HepG2 (cell line): Measurements from ENCODE around the gene INO80B. TPM values are rescaled to one million over a fixed set of nuclear protein-coding genes. Genes with fewer than 3 reads are reported as not detected.
A peak's percentile ranks its signal among the peaks of the same experiment; 100 is the strongest.

Experiments
- BCLAF1 ChIP-seq: fragments of 450-650 bp; IDR thresholded peaks from 2 replicates; pipeline ENCODE4 v1.6.1; 2017; ENCODE audit warnings: mild to moderate bottlenecking
- CC2D1A ChIP-seq: sonication (generic); formaldehyde crosslinking; IDR thresholded peaks from 2 replicates; pipeline ENCODE4 v1.8.1; 2023; ENCODE audit warnings: mild to moderate bottlenecking, missing genetic modification reagents
- KDM4B ChIP-seq: sonication (generic); formaldehyde crosslinking; IDR thresholded peaks from 2 replicates; pipeline ENCODE4 v1.4.0; 2020; ENCODE audit warnings: missing genetic modification reagents
- U2AF2 ChIP-seq: fragments of 200-400 bp; formaldehyde crosslinking; IDR thresholded peaks from 2 replicates; pipeline ENCODE4 v1.6.1; 2017; ENCODE audit warnings: low read depth, mild to moderate bottlenecking, low read length
- ZMYM3 ChIP-seq: sonication (generic); formaldehyde crosslinking; IDR thresholded peaks from 2 replicates; pipeline ENCODE4 v1.5.1; 2020; ENCODE audit warnings: mild to moderate bottlenecking, missing genetic modification reagents
- ZNF382 ChIP-seq: sonication (generic); formaldehyde crosslinking; IDR thresholded peaks from 2 replicates; pipeline ENCODE4 v1.5.0; 2020; ENCODE audit warnings: missing genetic modification reagents, mild to moderate bottlenecking, borderline replicate concordance
- ZNF552 ChIP-seq: sonication (generic); formaldehyde crosslinking; IDR thresholded peaks from 2 replicates; pipeline ENCODE4 v1.9.0; 2022; ENCODE audit warnings: missing genetic modification reagents, mild to moderate bottlenecking, borderline replicate concordance
- ZNF709 ChIP-seq: sonication (generic); formaldehyde crosslinking; IDR thresholded peaks from 2 replicates; pipeline ENCODE4 v1.5.0; 2020; ENCODE audit warnings: mild to moderate bottlenecking, missing genetic modification reagents
- ZNF724P ChIP-seq: sonication (generic); formaldehyde crosslinking; IDR thresholded peaks from 2 replicates; pipeline ENCODE4 v1.8.0; 2022; ENCODE audit warnings: missing genetic modification reagents, borderline replicate concordance
- ZNF782 ChIP-seq: sonication (generic); formaldehyde crosslinking; IDR thresholded peaks from 2 replicates; pipeline ENCODE4 v1.4.0; 2020; ENCODE audit warnings: missing genetic modification reagents, mild to moderate bottlenecking, borderline replicate concordance
- polyA plus RNA-seq, 8 experiments: library from polyadenylated mRNA; depleted of rRNA in 3 of 8; stranded (reverse) in 7 of 8; unstranded in 1 of 8; fragments of >200 nt; fragmentation: Illumina TruSeq in 4 of 8; extraction: Trizol in 4 of 8; gene quantifications; 2 replicates each; pipeline versions ENCODE4 v1.2.1 to v1.2.3, GENCODE V29; 2011 to 2016; ENCODE audit warnings: low read depth in 4 of 8, missing spikeins in 1 of 8, mixed read lengths in 1 of 8; ENCODE audit not compliant: insufficient read depth in 1 of 8
- total RNA-seq, 5 experiments: library from RNA; depleted of rRNA; stranded (reverse); fragments of >200 nt; fragmentation: Illumina TruSeq; extraction: Trizol; gene quantifications; 2 replicates each; pipeline ENCODE4 v1.2.3, GENCODE V29; 2016; ENCODE audit warnings: low read depth in 1 of 5
- TF ChIP-seq, protein P1 (sequence below): sonication (generic); formaldehyde crosslinking; IDR thresholded peaks from 2 replicates; pipeline ENCODE4 v1.4.0; 2020; ENCODE audit warnings: missing genetic modification reagents
- TF ChIP-seq, protein P2 (sequence below): sonication (generic); formaldehyde crosslinking; IDR thresholded peaks from 2 replicates; pipeline ENCODE4 v1.5.1; 2020; ENCODE audit warnings: mild to moderate bottlenecking, missing genetic modification reagents, moderate library complexity
- TF ChIP-seq, protein P3 (sequence below): sonication (generic); formaldehyde crosslinking; IDR thresholded peaks from 2 replicates; pipeline ENCODE4 v1.4.0; 2020; ENCODE audit warnings: missing genetic modification reagents, borderline replicate concordance
- TF ChIP-seq, protein P4 (sequence below): sonication (generic); formaldehyde crosslinking; IDR thresholded peaks from 2 replicates; pipeline ENCODE4 v1.8.0; 2022; ENCODE audit warnings: mild to moderate bottlenecking, missing genetic modification reagents, borderline replicate concordance

The INO80B gene
- total and polyA plus RNA-seq, 2 of the 13 experiments (the other 11 are each of a cell fraction or from before 2014, with no cell fraction given) = 6.2 to 14.5 TPM

GRCh38 chr2:74441690-74442482, 13.0 kb upstream of the INO80B start, which contains the start of gene RTKN (continued):
- TF ChIP-seq, protein P1, sequence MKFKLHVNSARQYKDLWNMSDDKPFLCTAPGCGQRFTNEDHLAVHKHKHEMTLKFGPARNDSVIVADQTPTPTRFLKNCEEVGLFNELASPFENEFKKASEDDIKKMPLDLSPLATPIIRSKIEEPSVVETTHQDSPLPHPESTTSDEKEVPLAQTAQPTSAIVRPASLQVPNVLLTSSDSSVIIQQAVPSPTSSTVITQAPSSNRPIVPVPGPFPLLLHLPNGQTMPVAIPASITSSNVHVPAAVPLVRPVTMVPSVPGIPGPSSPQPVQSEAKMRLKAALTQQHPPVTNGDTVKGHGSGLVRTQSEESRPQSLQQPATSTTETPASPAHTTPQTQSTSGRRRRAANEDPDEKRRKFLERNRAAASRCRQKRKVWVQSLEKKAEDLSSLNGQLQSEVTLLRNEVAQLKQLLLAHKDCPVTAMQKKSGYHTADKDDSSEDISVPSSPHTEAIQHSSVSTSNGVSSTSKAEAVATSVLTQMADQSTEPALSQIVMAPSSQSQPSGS (CRISPR knock-in tag) = peak; percentile 17; the same call in 1 of the 2 replicates
- TF ChIP-seq KDM4B (CRISPR knock-in tag) (peak; percentile 75; the same call in 1 of the 2 replicates), CC2D1A (CRISPR knock-in tag) (peak; percentile 85; the same call in 1 of the 2 replicates), ZNF709 (peak; percentile 93; the same call in 1 of the 2 replicates), ZNF724P (CRISPR knock-in tag) (peak; percentile 96), BCLAF1 (no peak), ZNF782 (CRISPR knock-in tag) (peak; percentile 92; the same call in 1 of the 2 replicates), ZNF552 (CRISPR knock-in tag) (peak; percentile 84; the same call in 1 of the 2 replicates), ZMYM3 (no peak), ZNF382 (CRISPR knock-in tag) (no peak), U2AF2 (0 out of 2 replicates have a peak, but pooled peaks have one; percentile 20)
- TF ChIP-seq, protein P2, sequence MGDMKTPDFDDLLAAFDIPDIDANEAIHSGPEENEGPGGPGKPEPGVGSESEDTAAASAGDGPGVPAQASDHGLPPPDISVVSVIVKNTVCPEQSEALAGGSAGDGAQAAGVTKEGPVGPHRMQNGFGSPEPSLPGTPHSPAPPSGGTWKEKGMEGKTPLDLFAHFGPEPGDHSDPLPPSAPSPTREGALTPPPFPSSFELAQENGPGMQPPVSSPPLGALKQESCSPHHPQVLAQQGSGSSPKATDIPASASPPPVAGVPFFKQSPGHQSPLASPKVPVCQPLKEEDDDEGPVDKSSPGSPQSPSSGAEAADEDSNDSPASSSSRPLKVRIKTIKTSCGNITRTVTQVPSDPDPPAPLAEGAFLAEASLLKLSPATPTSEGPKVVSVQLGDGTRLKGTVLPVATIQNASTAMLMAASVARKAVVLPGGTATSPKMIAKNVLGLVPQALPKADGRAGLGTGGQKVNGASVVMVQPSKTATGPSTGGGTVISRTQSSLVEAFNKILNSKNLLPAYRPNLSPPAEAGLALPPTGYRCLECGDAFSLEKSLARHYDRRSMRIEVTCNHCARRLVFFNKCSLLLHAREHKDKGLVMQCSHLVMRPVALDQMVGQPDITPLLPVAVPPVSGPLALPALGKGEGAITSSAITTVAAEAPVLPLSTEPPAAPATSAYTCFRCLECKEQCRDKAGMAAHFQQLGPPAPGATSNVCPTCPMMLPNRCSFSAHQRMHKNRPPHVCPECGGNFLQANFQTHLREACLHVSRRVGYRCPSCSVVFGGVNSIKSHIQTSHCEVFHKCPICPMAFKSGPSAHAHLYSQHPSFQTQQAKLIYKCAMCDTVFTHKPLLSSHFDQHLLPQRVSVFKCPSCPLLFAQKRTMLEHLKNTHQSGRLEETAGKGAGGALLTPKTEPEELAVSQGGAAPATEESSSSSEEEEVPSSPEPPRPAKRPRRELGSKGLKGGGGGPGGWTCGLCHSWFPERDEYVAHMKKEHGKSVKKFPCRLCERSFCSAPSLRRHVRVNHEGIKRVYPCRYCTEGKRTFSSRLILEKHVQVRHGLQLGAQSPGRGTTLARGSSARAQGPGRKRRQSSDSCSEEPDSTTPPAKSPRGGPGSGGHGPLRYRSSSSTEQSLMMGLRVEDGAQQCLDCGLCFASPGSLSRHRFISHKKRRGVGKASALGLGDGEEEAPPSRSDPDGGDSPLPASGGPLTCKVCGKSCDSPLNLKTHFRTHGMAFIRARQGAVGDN (CRISPR knock-in tag) = peak; percentile 89
- TF ChIP-seq, protein P3, sequence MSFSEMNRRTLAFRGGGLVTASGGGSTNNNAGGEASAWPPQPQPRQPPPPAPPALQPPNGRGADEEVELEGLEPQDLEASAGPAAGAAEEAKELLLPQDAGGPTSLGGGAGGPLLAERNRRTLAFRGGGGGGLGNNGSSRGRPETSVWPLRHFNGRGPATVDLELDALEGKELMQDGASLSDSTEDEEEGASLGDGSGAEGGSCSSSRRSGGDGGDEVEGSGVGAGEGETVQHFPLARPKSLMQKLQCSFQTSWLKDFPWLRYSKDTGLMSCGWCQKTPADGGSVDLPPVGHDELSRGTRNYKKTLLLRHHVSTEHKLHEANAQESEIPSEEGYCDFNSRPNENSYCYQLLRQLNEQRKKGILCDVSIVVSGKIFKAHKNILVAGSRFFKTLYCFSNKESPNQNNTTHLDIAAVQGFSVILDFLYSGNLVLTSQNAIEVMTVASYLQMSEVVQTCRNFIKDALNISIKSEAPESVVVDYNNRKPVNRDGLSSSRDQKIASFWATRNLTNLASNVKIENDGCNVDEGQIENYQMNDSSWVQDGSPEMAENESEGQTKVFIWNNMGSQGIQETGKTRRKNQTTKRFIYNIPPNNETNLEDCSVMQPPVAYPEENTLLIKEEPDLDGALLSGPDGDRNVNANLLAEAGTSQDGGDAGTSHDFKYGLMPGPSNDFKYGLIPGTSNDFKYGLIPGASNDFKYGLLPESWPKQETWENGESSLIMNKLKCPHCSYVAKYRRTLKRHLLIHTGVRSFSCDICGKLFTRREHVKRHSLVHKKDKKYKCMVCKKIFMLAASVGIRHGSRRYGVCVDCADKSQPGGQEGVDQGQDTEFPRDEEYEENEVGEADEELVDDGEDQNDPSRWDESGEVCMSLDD (CRISPR knock-in tag) = no peak; the same call in 1 of the 2 replicates
- TF ChIP-seq, protein P4, sequence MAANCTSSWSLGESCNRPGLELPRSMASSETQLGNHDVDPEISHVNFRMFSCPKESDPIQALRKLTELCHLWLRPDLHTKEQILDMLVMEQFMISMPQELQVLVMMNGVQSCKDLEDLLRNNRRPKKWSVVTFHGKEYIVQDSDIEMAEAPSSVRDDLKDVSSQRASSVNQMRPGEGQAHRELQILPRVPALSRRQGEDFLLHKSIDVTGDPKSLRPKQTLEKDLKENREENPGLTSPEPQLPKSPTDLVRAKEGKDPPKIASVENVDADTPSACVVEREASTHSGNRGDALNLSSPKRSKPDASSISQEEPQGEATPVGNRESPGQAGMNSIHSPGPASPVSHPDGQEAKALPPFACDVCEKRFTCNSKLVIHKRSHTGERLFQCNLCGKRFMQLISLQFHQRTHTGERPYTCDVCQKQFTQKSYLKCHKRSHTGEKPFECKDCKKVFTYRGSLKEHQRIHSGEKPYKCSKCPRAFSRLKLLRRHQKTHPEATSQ (CRISPR knock-in tag) = peak; percentile 85; the same call in 1 of the 2 replicates
